Measurements from ENCODE around the gene AGMO. TPM values are rescaled to one million over a fixed set of nuclear protein-coding genes. Genes with fewer than 3 reads are reported as not detected.

The AGMO gene
- under 1 TPM; 0.02 to 0.09 TPM for polyA plus RNA-seq

DNA sequence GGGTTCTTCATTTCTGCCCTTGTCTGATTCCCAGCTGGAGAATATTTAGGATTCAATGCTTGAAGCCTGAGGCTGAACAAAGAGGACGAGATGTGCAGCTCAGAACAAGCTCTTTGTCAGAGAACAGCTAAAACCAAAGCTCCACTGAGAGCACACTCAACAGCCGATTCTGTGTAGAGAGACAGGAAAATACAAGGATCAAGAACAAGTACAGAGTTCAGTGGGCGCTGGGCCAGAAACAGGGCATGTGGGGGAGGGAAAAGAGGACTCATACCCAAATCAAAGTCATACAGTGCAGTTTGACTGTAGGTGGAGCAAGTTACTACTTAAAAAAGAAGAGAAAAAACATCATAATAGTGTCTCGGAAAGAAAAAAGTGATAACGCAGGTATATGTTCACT is at the start of gene AGMO:
TSS of gene AGMO (minus strand) at position 181 of the 400 bp plus-strand sequence.
- Histone ChIP-seq H3K4me3 (ENCODE audit: low read depth in 1 of 2, low read length in 2 of 2) (no peak within 1 kb of the TSS), H3K36me3 (ENCODE audit: control insufficient read depth in 2 of 2, insufficient read depth in 2 of 2, low read length in 1 of 2) (no peaks in the 10 kb centered on the region), H3K27me3 (ENCODE audit: control insufficient read depth in 1 of 2, insufficient read depth in 2 of 2, low read length in 2 of 2) (no peaks in the 10 kb centered on the region), H3K9me3 (ENCODE audit: control insufficient read depth in 2 of 2, insufficient read depth in 1 of 2, low read depth in 1 of 2, low read length in 1 of 2) (no peaks in the 10 kb centered on the region), H3K4me1 (ENCODE audit: control insufficient read depth in 2 of 2, insufficient read depth in 2 of 2, low read length in 1 of 2) (no peaks in the 10 kb centered on the region), H3K27ac (ENCODE audit: low read depth in 2 of 2, low read length in 1 of 2) (no peak within 1 kb of the TSS)
- 43 to 45% methylated on average over 5 of the region's 5 CpGs for WGBS, 2 donors

DNA sequence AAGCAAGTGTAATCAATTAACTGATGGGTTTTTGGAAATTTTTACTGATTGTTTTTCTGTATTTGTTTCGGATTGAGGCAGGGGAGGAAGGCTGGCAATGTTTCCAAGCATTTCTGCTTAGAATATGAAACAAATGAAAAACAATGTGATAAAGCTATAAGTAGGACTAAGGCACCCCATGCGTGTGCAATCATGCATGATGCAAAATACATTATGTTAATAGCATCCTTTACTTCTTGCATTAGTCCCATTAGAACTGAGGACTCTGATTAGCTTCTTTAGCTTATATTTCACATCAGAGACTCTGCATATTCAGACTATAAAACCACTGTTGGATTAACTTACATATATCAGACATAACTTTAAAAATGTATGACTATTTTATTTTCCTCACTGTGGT is 48.7 kb upstream of the AGMO start:
- WGBS, 2 donors: 78 to 82% methylated on average over 2 of the region's 2 CpGs
- Histone ChIP-seq H3K9me3 (ENCODE audit: control insufficient read depth in 2 of 2, insufficient read depth in 1 of 2, low read depth in 1 of 2, low read length in 1 of 2) (no peaks in the 10 kb centered on the region), H3K4me3 (ENCODE audit: low read depth in 1 of 2, low read length in 2 of 2) (no peak overlapping the region), H3K27ac (ENCODE audit: low read depth in 2 of 2, low read length in 1 of 2) (no peak overlapping the region), H3K27me3 (ENCODE audit: control insufficient read depth in 1 of 2, insufficient read depth in 2 of 2, low read length in 2 of 2) (no peaks in the 10 kb centered on the region), H3K4me1 (ENCODE audit: control insufficient read depth in 2 of 2, insufficient read depth in 2 of 2, low read length in 1 of 2) (no peaks in the 10 kb centered on the region), H3K36me3 (ENCODE audit: control insufficient read depth in 2 of 2, insufficient read depth in 2 of 2, low read length in 1 of 2) (no peaks in the 10 kb centered on the region)

DNA sequence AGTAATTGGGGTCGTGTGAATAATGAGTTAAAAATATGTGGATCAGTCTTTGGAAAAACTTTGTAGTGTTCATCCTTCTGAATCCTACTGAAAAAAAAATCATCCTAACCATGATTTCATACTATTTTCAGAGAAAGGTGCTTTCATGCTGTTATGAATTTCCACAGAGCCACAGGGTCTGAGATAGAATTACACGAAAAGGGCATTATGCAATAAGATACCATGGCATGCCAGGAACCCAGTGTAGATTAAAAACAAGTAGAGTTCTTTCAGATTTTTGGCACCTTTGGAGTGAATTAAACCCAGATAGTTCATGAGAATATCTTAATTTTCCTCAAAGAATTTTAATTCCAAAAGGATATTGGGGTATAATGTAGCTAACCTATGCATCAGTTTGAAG is 47.5 kb upstream of the AGMO start:
- no peaks in the 10 kb centered on the region for H3K4me1 ChIP-seq (ENCODE audit: control insufficient read depth in 2 of 2, insufficient read depth in 2 of 2, low read length in 1 of 2)
- H3K27ac ChIP-seq (ENCODE audit: low read depth in 2 of 2, low read length in 1 of 2): no peak overlapping the region
- no peaks in the 10 kb centered on the region for H3K27me3 ChIP-seq (ENCODE audit: control insufficient read depth in 1 of 2, insufficient read depth in 2 of 2, low read length in 2 of 2)
- no peak overlapping the region for H3K4me3 ChIP-seq (ENCODE audit: low read depth in 1 of 2, low read length in 2 of 2)
- no peaks in the 10 kb centered on the region for H3K36me3 ChIP-seq (ENCODE audit: control insufficient read depth in 2 of 2, insufficient read depth in 2 of 2, low read length in 1 of 2)
- 67 to 73% methylated on average over 2 of the region's 2 CpGs for WGBS, 2 donors
- H3K9me3 ChIP-seq (ENCODE audit: control insufficient read depth in 2 of 2, insufficient read depth in 1 of 2, low read depth in 1 of 2, low read length in 1 of 2): no peaks in the 10 kb centered on the region

DNA sequence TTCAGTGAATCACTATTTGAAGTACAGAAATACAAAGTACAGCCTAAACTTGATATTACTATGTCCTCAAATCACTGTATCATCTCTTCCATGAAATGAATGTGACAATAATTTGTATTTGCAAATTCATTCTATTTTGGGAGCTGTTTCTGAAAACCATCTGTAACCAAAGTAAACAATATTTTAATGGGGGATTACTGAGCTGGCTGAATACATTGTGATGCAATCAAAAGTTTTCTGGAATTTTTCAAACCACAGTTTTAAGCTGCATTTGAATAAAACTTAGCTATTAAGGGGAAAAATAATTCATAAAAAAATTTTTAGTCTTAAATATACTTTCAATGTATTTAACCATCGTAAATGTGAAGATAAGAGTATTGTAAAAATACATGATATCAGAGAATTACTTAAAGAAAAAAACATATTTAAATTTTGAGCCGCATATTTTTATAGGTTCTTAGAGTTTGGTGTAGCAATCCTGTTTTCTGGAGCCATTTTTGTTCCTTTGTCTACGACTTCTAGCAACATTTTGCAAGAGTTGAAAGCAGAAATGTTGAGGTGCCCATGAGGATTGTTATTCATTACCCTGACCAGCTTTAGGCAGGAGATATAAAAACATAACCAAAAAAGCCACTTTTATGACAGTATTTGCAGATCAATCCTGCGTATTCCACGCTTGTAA is 45.9 kb upstream of the AGMO start:
- Histone ChIP-seq H3K9me3 (ENCODE audit: control insufficient read depth in 2 of 2, insufficient read depth in 1 of 2, low read depth in 1 of 2, low read length in 1 of 2) (no peaks in the 10 kb centered on the region), H3K4me3 (ENCODE audit: low read depth in 1 of 2, low read length in 2 of 2) (no peak overlapping the region), H3K27me3 (ENCODE audit: control insufficient read depth in 1 of 2, insufficient read depth in 2 of 2, low read length in 2 of 2) (no peaks in the 10 kb centered on the region), H3K4me1 (ENCODE audit: control insufficient read depth in 2 of 2, insufficient read depth in 2 of 2, low read length in 1 of 2) (no peaks in the 10 kb centered on the region), H3K36me3 (ENCODE audit: control insufficient read depth in 2 of 2, insufficient read depth in 2 of 2, low read length in 1 of 2) (no peaks in the 10 kb centered on the region), H3K27ac (ENCODE audit: low read depth in 2 of 2, low read length in 1 of 2) (no peak overlapping the region)
- 79 to 80% methylated on average over 5 of the region's 5 CpGs for WGBS, 2 donors

DNA sequence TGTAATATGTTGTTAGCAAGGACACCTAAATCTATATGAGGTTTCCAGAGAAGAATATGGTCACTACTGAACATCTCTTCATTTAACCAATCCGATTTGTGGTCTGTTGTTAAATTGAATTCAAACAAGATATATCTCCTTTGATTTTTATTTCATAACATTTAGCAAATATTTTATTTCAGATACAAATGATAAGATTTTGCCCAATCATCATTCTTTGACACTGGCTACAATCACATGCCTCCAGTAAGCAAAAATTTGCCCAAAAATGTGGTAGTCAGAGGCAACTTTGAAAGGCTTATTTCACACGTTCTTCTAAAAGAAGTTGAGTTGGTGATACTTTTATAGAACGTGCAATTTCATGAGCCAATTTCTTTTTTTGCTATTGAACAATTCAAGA is 44.7 kb upstream of the AGMO start:
- Histone ChIP-seq H3K4me3 (ENCODE audit: low read depth in 1 of 2, low read length in 2 of 2) (no peak overlapping the region), H3K9me3 (ENCODE audit: control insufficient read depth in 2 of 2, insufficient read depth in 1 of 2, low read depth in 1 of 2, low read length in 1 of 2) (no peaks in the 10 kb centered on the region), H3K27ac (ENCODE audit: low read depth in 2 of 2, low read length in 1 of 2) (no peak overlapping the region), H3K27me3 (ENCODE audit: control insufficient read depth in 1 of 2, insufficient read depth in 2 of 2, low read length in 2 of 2) (no peaks in the 10 kb centered on the region), H3K4me1 (ENCODE audit: control insufficient read depth in 2 of 2, insufficient read depth in 2 of 2, low read length in 1 of 2) (no peaks in the 10 kb centered on the region), H3K36me3 (ENCODE audit: control insufficient read depth in 2 of 2, insufficient read depth in 2 of 2, low read length in 1 of 2) (no peaks in the 10 kb centered on the region)
- 76 to 82% methylated on average over 3 of the region's 3 CpGs for WGBS, 2 donors

DNA sequence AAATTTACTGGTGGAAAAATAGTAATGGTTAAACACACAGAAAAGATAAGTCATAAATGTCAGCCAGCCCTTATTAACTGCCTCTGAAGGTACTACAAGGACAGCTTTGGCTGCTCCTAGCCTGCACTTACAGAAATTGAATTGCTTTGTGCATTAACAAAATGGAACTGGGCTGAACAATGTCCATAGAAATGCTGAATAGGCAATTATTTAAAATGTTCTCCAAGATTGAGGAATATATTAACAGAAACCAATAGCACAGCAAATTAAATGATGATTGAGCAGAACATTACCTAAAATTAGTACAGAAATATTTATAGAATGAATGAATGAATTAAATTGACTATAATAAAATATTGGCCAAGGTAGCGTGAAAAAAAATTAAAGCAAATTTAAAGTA is 42.4 kb upstream of the AGMO start:
- H3K27me3 ChIP-seq (ENCODE audit: control insufficient read depth in 1 of 2, insufficient read depth in 2 of 2, low read length in 2 of 2): no peaks in the 10 kb centered on the region
- H3K27ac ChIP-seq (ENCODE audit: low read depth in 2 of 2, low read length in 1 of 2): no peak overlapping the region
- H3K4me1 ChIP-seq (ENCODE audit: control insufficient read depth in 2 of 2, insufficient read depth in 2 of 2, low read length in 1 of 2): no peaks in the 10 kb centered on the region
- H3K4me3 ChIP-seq (ENCODE audit: low read depth in 1 of 2, low read length in 2 of 2): no peak overlapping the region
- WGBS, 2 donors: 98 to 100% methylated on average over 1 of the region's 1 CpG
- peaks cover 0 to 3% of the 10 kb centered on the region in 2 donors for H3K9me3 ChIP-seq (ENCODE audit: control insufficient read depth in 2 of 2, insufficient read depth in 1 of 2, low read depth in 1 of 2, low read length in 1 of 2)
- no peaks in the 10 kb centered on the region for H3K36me3 ChIP-seq (ENCODE audit: control insufficient read depth in 2 of 2, insufficient read depth in 2 of 2, low read length in 1 of 2)

DNA sequence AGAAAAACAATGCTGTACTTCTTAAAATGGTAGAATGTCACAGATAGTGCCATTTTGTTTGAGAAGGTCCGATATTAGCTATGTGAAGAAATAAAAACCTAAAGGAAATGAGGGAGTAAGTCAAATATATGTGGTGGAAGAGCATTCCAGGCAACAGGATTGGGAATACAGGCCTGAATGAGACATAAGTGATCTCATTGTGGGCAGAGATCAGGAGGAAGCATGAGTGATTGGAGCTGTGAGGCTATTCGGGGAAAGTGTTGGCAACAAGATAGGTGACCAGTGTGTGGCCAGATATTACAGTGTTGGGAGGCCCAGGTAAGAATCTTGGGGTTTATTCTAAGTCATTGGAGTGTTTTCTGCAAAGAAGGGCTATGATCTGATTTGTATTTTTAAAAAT is 41.3 kb upstream of the AGMO start:
- 63 to 75% methylated on average over 2 of the region's 2 CpGs for WGBS, 2 donors
- H3K9me3 ChIP-seq (ENCODE audit: control insufficient read depth in 2 of 2, insufficient read depth in 1 of 2, low read depth in 1 of 2, low read length in 1 of 2): peaks cover 0 to 3% of the 10 kb centered on the region in 2 donors
- no peaks in the 10 kb centered on the region for H3K4me1 ChIP-seq (ENCODE audit: control insufficient read depth in 2 of 2, insufficient read depth in 2 of 2, low read length in 1 of 2)
- no peaks in the 10 kb centered on the region for H3K27me3 ChIP-seq (ENCODE audit: control insufficient read depth in 1 of 2, insufficient read depth in 2 of 2, low read length in 2 of 2)
- H3K4me3 ChIP-seq (ENCODE audit: low read depth in 1 of 2, low read length in 2 of 2): no peak overlapping the region
- no peak overlapping the region for H3K27ac ChIP-seq (ENCODE audit: low read depth in 2 of 2, low read length in 1 of 2)
- H3K36me3 ChIP-seq (ENCODE audit: control insufficient read depth in 2 of 2, insufficient read depth in 2 of 2, low read length in 1 of 2): no peaks in the 10 kb centered on the region

DNA sequence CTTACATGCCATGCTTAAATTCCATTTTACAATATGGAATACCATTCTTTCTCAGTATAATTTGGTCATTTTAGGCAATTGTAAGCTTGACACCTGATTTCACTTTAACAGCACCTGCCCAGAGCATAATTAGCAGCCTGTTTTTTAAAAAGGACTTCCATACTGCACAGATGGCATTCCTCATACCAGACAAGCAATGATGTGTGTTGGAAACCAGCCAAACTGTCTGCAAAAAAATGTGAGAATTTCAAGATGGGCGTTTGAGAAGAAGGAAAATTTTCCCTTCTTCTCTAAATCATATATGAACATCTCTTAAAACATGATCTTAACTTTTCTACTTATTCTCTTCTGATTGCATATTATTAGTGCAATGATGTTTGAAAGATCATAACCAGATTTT is 40.4 kb upstream of the AGMO start:
- WGBS, 2 donors: 20 to 34% methylated on average over 1 of the region's 1 CpG
- H3K36me3 ChIP-seq (ENCODE audit: control insufficient read depth in 2 of 2, insufficient read depth in 2 of 2, low read length in 1 of 2): no peaks in the 10 kb centered on the region
- peaks cover 0 to 3% of the 10 kb centered on the region in 2 donors for H3K9me3 ChIP-seq (ENCODE audit: control insufficient read depth in 2 of 2, insufficient read depth in 1 of 2, low read depth in 1 of 2, low read length in 1 of 2)
- no peaks in the 10 kb centered on the region for H3K27me3 ChIP-seq (ENCODE audit: control insufficient read depth in 1 of 2, insufficient read depth in 2 of 2, low read length in 2 of 2)
- no peak overlapping the region for H3K27ac ChIP-seq (ENCODE audit: low read depth in 2 of 2, low read length in 1 of 2)
- no peaks in the 10 kb centered on the region for H3K4me1 ChIP-seq (ENCODE audit: control insufficient read depth in 2 of 2, insufficient read depth in 2 of 2, low read length in 1 of 2)
- no peak overlapping the region for H3K4me3 ChIP-seq (ENCODE audit: low read depth in 1 of 2, low read length in 2 of 2)

DNA sequence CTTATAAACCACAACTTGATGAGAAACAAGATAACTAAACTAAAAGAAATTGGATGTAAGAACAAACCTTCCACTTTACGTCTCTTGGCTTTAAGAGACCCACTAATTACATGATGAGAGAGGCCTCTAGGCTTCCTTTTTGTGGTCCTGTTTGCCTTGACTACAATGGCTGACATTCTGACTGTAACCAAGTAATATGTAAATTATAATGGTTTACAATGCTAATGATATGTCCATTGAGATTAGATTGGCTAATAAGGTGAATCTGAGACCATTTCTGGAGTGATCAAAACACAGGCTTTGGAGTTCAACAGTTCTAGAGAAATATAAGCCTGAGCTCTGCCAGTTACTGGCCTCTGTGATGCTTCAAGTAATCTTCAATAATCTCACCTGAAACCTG is 39.4 kb upstream of the AGMO start:
- H3K27ac ChIP-seq (ENCODE audit: low read depth in 2 of 2, low read length in 1 of 2): no peak overlapping the region
- H3K9me3 ChIP-seq (ENCODE audit: control insufficient read depth in 2 of 2, insufficient read depth in 1 of 2, low read depth in 1 of 2, low read length in 1 of 2): peaks cover 0 to 3% of the 10 kb centered on the region in 2 donors
- 76 to 82% methylated on average over 1 of the region's 1 CpG for WGBS, 2 donors

DNA sequence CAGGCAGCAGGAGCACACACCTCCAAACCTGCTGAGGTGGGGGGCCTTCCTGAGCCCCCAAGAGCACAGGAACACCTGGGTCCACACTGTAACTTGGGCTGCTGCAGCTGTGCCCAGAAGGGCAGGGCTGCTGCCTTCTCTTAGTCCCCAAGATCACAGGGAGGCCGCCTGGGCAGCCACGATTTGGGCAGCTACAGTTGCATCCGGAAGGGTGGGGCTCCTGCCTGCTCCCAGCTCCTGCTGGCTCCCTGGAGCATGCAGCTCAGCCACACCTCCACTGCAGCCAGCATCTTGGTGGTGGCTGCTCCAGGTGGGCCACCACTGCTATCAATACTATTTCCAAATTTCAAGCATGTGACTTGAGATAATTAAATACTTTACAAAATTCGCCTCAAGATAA is 38.5 kb upstream of the AGMO start:
- Histone ChIP-seq H3K36me3 (ENCODE audit: control insufficient read depth in 2 of 2, insufficient read depth in 2 of 2, low read length in 1 of 2) (no peaks in the 10 kb centered on the region), H3K4me1 (ENCODE audit: control insufficient read depth in 2 of 2, insufficient read depth in 2 of 2, low read length in 1 of 2) (no peaks in the 10 kb centered on the region), H3K27ac (ENCODE audit: low read depth in 2 of 2, low read length in 1 of 2) (no peak overlapping the region), H3K27me3 (ENCODE audit: control insufficient read depth in 1 of 2, insufficient read depth in 2 of 2, low read length in 2 of 2) (no peaks in the 10 kb centered on the region), H3K9me3 (ENCODE audit: control insufficient read depth in 2 of 2, insufficient read depth in 1 of 2, low read depth in 1 of 2, low read length in 1 of 2) (peaks cover 0 to 3% of the 10 kb centered on the region in 2 donors), H3K4me3 (ENCODE audit: low read depth in 1 of 2, low read length in 2 of 2) (no peak overlapping the region)
- WGBS, 2 donors: 81 to 87% methylated on average over 4 of the region's 4 CpGs

More for the DNA sequence above, 39.4 kb upstream of the AGMO start:
- Histone ChIP-seq H3K27me3 (ENCODE audit: control insufficient read depth in 1 of 2, insufficient read depth in 2 of 2, low read length in 2 of 2) (no peaks in the 10 kb centered on the region), H3K4me3 (ENCODE audit: low read depth in 1 of 2, low read length in 2 of 2) (no peak overlapping the region), H3K4me1 (ENCODE audit: control insufficient read depth in 2 of 2, insufficient read depth in 2 of 2, low read length in 1 of 2) (no peaks in the 10 kb centered on the region), H3K36me3 (ENCODE audit: control insufficient read depth in 2 of 2, insufficient read depth in 2 of 2, low read length in 1 of 2) (no peaks in the 10 kb centered on the region)
